Stimulated activated naive CD8-positive, alpha-beta T cell treated with anti-CD3 and anti-CD28 coated beads, Interleukin-15, amount 100 ng/mL, for 72 hours (primary cell): Measurements from ENCODE around the gene TOMM6.

Experiments used
- ATAC-seq: fragments of 150-1000 bp; cut with Tn5 transposase; 2 replicates; pipeline ENCODE4 v1.10.0; 2021; ENCODE audit warnings: mild to moderate bottlenecking, moderate library complexity
- DNase-seq, 2 donors: peaks; one replicate each; pipeline ENCODE4 v3.0.0; 2021 to 2022
- H3K27ac Mint-ChIP-seq, 2 donors: one replicate each; pipeline ENCODE4 v1.8.0; 2022; ENCODE audit warnings: mild to moderate bottlenecking in 2 of 2, mixed read lengths in 2 of 2, moderate library complexity in 2 of 2
- H3K27me3 Mint-ChIP-seq: one replicate; pipeline ENCODE4 v1.8.0; 2022; ENCODE audit warnings: mixed read lengths
- H3K4me1 Mint-ChIP-seq: one replicate; pipeline ENCODE4 v1.8.0; 2022; ENCODE audit warnings: mild to moderate bottlenecking, mixed read lengths
- H3K4me3 Mint-ChIP-seq, 2 donors: one replicate each; pipeline ENCODE4 v1.8.0; 2022; ENCODE audit warnings: mild to moderate bottlenecking in 2 of 2, mixed read lengths in 2 of 2, moderate library complexity in 1 of 2
- H3K9me3 Mint-ChIP-seq, 2 donors: one replicate each; pipeline ENCODE4 v1.8.0; 2022; ENCODE audit warnings: mixed read lengths in 2 of 2

Gene TOMM6

GRCh38 chr6:41777551-41778285 is 9.8 kb upstream of the TOMM6 start:
- H3K27ac Mint-ChIP-seq: no peak overlapping the region
- no peak for DNase-seq
- ATAC-seq: no peak
- H3K27me3 Mint-ChIP-seq: peaks cover 10% of the 10 kb centered on the region
- H3K4me3 Mint-ChIP-seq: no peak overlapping the region
- H3K9me3 Mint-ChIP-seq: no peaks in the 10 kb centered on the region
- peaks cover 25% of the 10 kb centered on the region for H3K4me1 Mint-ChIP-seq

GRCh38 chr6:41778895-41779294 is 8.6 kb upstream of the TOMM6 start:
- H3K4me1 Mint-ChIP-seq: peaks cover 25% of the 10 kb centered on the region
- peak overlapping the region; percentile 57 to 82 for H3K27ac Mint-ChIP-seq
- H3K9me3 Mint-ChIP-seq: no peaks in the 10 kb centered on the region
- no peak for ATAC-seq
- peak overlapping the region; percentile 86 for H3K4me3 Mint-ChIP-seq
- H3K27me3 Mint-ChIP-seq: peaks cover 10% of the 10 kb centered on the region
- DNase-seq: no peak

- Mint-ChIP-seq H3K4me1 (peaks cover 25% of the 10 kb centered on the region), H3K4me3 (peak overlapping the region; percentile 86), H3K9me3 (no peaks in the 10 kb centered on the region), H3K27ac (peak overlapping the region; percentile 57 to 94), H3K27me3 (peaks cover 10% of the 10 kb centered on the region)
- DNase-seq (no peak), ATAC-seq (no peak)
Observed at GRCh38 chr6:41779336-41779735, 8.2 kb upstream of the TOMM6 start.

- H3K9me3 Mint-ChIP-seq: no peaks in the 10 kb centered on the region
- peak within 1 kb of the TSS; percentile 57 to 94 for H3K27ac Mint-ChIP-seq
- DNase-seq: peak; percentile 99
- peaks cover 10% of the 10 kb centered on the region for H3K27me3 Mint-ChIP-seq
- H3K4me3 Mint-ChIP-seq: peak within 1 kb of the TSS; percentile 92 to 94
- peaks cover 25% of the 10 kb centered on the region for H3K4me1 Mint-ChIP-seq
- ATAC-seq: peak; percentile 95
Observed at GRCh38 chr6:41779788-41780550, 7.5 kb upstream of the TOMM6 start, which contains the start of gene FRS3. Gene FRS3 (minus strand): TSS chr6:41779900. CDS start chr6:41776987, 2,913 bp downstream.

GRCh38 chr6:41780551-41781365 is 6.7 kb upstream of the TOMM6 start, which contains the start of gene PRICKLE4:
Gene PRICKLE4 (plus strand): TSS chr6:41780782. CDS start chr6:41783474, 2,692 bp downstream.
- no peaks in the 10 kb centered on the region for H3K9me3 Mint-ChIP-seq
- peaks cover 10% of the 10 kb centered on the region for H3K27me3 Mint-ChIP-seq
- H3K4me3 Mint-ChIP-seq: peak within 1 kb of the TSS; percentile 92 to 94
- peaks cover 27% of the 10 kb centered on the region for H3K4me1 Mint-ChIP-seq
- DNase-seq: no peak
- H3K27ac Mint-ChIP-seq: peak within 1 kb of the TSS; percentile 52 to 78
- ATAC-seq: no peak

GRCh38 chr6:41781366-41781730 is 6.1 kb upstream of the TOMM6 start:
- Mint-ChIP-seq H3K4me1 (peaks cover 33% of the 10 kb centered on the region), H3K27me3 (peaks cover 10% of the 10 kb centered on the region), H3K27ac (no peak overlapping the region), H3K4me3 (peak overlapping the region; percentile 60 to 75), H3K9me3 (no peaks in the 10 kb centered on the region)
- no peak for DNase-seq
- no peak for ATAC-seq

- Mint-ChIP-seq H3K27me3 (peaks cover 10% of the 10 kb centered on the region), H3K4me3 (no peak overlapping the region), H3K9me3 (no peaks in the 10 kb centered on the region), H3K27ac (peak overlapping the region in 1 of 2 donors; percentile 0), H3K4me1 (peaks cover 32% of the 10 kb centered on the region)
- ATAC-seq (no peak), DNase-seq (no peak)
Observed at GRCh38 chr6:41783106-41783780, 4.3 kb upstream of the TOMM6 start.

GRCh38 chr6:41784581-41785171 is 2.8 kb upstream of the TOMM6 start:
- DNase-seq (no peak), ATAC-seq (no peak)
- H3K27ac Mint-ChIP-seq: no peak overlapping the region
- H3K4me1 Mint-ChIP-seq: peaks cover 30% of the 10 kb centered on the region
- H3K27me3 Mint-ChIP-seq: peaks cover 10% of the 10 kb centered on the region
- no peak overlapping the region for H3K4me3 Mint-ChIP-seq
- H3K9me3 Mint-ChIP-seq: no peaks in the 10 kb centered on the region

- H3K9me3 Mint-ChIP-seq: no peaks in the 10 kb centered on the region
- peaks cover 36% of the 10 kb centered on the region for H3K4me1 Mint-ChIP-seq
- DNase-seq (no peak), ATAC-seq (no peak)
- peaks cover 10% of the 10 kb centered on the region for H3K27me3 Mint-ChIP-seq
- H3K27ac Mint-ChIP-seq: no peak overlapping the region
- peak overlapping the region in 1 of 2 donors; percentile 94 for H3K4me3 Mint-ChIP-seq
Observed at GRCh38 chr6:41785254-41785653, 2.2 kb upstream of the TOMM6 start.

GRCh38 chr6:41785689-41786450 is 1.6 kb upstream of the TOMM6 start:
- Mint-ChIP-seq H3K9me3 (no peaks in the 10 kb centered on the region), H3K27ac (peak overlapping the region; percentile 46 to 98), H3K4me3 (peak overlapping the region; percentile 94), H3K4me1 (peaks cover 36% of the 10 kb centered on the region), H3K27me3 (peaks cover 8% of the 10 kb centered on the region)
- ATAC-seq (no peak), DNase-seq (no peak)

GRCh38 chr6:41786451-41787218 is 859 bp upstream of the TOMM6 start:
- Mint-ChIP-seq H3K4me1 (peaks cover 29% of the 10 kb centered on the region), H3K4me3 (peak overlapping the region; percentile 94), H3K27ac (peak overlapping the region; percentile 98 to 99), H3K9me3 (no peaks in the 10 kb centered on the region), H3K27me3 (peaks cover under 1% of the 10 kb centered on the region)
- peak; percentile 82 for ATAC-seq
- peak; percentile 87 to 90 for DNase-seq

GRCh38 chr6:41789390-41789724 is 1.9 kb downstream of the TOMM6 start:
- peaks cover 31% of the 10 kb centered on the region for H3K4me1 Mint-ChIP-seq
- H3K27ac Mint-ChIP-seq: peak overlapping the region; percentile 24 to 89
- no peaks in the 10 kb centered on the region for H3K27me3 Mint-ChIP-seq
- ATAC-seq (no peak), DNase-seq (no peak)
- H3K9me3 Mint-ChIP-seq: no peaks in the 10 kb centered on the region
- peak overlapping the region; percentile 94 for H3K4me3 Mint-ChIP-seq

- DNase-seq (no peak), ATAC-seq (no peak)
- no peaks in the 10 kb centered on the region for H3K9me3 Mint-ChIP-seq
- peaks cover 31% of the 10 kb centered on the region for H3K4me1 Mint-ChIP-seq
- H3K27ac Mint-ChIP-seq: peak overlapping the region in 1 of 2 donors; percentile 27
- H3K4me3 Mint-ChIP-seq: no peak overlapping the region
- H3K27me3 Mint-ChIP-seq: no peaks in the 10 kb centered on the region
Observed at GRCh38 chr6:41790045-41790444, 2.6 kb downstream of the TOMM6 start.
